ENCODE data around the gene RBM20.

RBM20 gene

GRCh38 chr10:110672580-110672919 lies 28.4 kb downstream of the RBM20 start:
- DNase-seq (ENCODE audit: low read depth in 2 of 2), result no peak

- no peak for DNase-seq (ENCODE audit: low read depth in 2 of 2)
Observed at GRCh38 chr10:110676016-110676415, 31.9 kb downstream of the RBM20 start.

DNA sequence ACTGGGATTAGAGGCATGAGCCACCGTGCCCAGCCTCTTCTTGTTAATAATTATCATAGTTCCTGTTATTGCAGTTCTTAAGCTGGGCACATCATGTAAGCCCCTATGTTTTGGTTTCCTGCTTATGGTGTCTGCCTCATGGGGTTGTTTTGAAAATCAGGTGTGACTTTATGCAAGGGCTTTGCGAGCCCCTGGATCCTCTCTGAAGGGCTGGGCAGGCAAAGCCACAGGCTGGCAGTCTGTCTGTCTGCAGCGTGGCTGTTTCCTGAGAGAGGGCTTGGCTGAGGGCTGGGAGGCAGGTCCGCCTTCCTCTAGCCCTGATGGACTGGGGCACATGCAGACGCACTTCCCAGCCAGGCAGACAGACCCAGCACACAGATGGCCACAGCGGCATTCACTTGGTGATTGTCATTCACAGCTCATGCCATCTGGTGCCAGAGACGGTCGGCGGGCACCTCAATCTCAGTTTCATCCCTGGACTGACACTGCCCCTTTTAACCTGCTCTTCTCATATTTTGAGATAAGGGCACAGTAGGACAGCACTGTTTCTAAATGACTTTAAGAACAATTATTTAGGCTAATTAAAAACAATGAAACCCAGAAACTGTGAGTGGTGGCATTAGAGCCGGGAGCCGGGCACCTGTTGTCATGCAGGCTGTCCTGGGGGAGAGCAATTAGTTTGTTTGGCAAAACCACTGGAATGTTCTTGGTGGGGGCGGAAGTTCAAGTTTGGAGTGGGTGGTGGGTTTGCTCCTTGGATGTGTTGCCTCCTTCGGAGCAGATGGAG lies 35.5 kb downstream of the RBM20 start:
- no peak for DNase-seq (ENCODE audit: low read depth in 2 of 2)

DNA sequence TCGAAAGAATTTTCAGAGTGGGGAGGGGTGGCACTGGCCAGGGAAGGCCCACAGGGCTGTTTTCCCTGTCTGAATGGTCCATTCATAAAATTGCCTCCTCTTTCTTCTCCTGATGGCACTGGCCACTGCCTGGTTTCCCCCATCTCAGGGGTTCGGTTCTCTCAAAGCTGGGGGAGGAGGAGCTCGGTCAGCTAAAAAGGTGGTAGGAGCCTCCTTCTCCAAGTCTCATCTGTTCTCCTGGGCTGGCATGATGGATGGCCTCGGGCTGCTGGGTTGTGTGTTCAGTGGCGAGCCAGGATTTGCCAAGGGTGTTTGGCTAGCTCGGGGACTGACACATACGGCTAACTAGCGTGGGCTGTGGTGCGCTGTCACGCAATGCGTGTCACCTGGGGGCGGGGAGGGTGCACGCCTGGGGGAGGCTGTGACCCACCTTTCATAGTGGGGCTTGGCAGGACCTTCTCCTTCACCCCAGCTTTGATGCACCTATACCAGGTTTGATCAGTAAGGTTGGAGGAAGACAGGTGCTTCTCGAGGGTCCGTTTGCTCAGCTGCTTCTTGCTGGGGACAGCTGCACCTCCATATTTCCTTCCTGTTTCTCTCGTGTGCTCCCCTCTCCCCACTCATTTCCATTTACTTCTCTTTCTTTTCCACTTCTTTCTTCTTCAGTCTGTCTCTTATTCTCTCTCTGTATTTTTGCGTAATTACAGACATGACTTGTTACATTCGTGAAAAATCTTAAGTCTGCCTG lies 36.3 kb downstream of the RBM20 start:
- no peak for DNase-seq (ENCODE audit: low read depth in 2 of 2)

GRCh38 chr10:110681023-110681681 lies 37.0 kb downstream of the RBM20 start:
- DNase-seq (ENCODE audit: low read depth in 2 of 2), result no peak

DNA sequence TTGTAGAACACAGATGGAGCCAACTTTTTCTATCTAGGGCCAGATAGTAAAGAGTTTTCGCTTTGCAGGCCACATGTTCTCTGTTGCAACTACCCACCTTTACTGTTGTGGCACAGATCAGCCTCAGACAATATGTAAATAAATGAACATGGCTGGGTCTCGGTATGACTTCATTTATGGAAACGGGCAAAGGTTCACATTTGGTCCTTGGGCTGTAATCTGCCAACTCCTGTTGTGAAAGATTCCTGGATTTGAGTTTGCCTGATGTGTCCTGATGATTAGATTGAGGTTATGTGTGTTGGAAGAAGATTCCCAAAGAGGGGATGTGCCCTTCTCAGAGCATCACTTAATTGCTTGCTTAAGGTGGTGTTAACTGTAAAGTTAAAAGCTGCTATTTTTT lies 38.2 kb downstream of the RBM20 start:
- no peak for DNase-seq (ENCODE audit: low read depth in 2 of 2)

DNA sequence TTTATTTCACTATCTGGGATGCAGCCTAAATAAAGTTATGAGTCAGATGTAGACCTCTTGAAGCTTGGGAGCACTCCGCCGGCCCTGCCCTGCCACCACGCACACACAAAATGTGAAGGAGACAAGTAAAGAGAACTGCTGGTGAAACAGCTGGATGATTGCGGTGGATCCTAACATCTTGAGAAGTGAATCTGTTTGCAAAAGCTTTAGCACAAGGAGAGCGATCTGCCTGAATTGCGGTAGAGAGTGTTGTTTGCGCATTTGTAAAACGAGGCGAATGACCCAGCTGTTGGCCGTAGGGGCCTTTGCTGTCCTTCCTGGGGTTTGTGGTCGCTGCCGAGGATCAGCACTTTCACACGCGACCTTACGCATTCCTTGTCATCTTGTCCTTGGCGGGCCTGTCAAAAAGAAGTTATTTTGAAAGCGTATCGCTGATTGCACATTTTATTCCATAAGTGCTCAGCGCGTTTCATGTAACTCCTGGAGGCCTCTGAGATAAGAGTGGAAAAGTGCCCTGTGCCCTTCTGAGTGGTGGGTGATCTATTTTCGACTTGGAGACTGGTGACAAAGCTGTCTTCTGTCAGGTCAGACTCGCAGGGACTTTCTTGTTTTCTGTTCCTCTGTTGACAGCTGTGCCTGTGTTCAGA lies 40.8 kb downstream of the RBM20 start:
- DNase-seq (ENCODE audit: low read depth in 2 of 2), result no peak

GRCh38 chr10:110686047-110686446 lies 41.9 kb downstream of the RBM20 start:
- DNase-seq (ENCODE audit: low read depth in 2 of 2), result no peak

DNA sequence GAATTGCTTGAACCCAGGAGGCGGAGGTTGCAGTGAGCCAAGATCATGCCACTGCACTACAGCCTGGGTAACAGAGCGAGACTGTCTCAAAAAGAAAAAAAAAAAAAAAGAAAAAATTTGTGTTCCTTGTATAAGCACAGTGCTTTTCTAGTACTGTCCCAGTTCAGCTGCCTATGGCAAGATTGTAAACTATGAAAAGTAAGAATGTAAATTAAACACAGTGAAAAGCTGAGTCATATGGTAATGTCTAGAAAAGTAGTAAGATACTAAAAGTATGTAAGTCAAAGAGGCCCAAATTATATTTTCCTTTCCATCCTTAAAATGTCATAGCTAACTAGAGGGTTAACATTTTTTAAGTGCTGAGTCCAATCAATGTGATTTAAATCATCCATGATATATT lies 42.8 kb downstream of the RBM20 start:
- no peak for DNase-seq (ENCODE audit: low read depth in 2 of 2)

DNA sequence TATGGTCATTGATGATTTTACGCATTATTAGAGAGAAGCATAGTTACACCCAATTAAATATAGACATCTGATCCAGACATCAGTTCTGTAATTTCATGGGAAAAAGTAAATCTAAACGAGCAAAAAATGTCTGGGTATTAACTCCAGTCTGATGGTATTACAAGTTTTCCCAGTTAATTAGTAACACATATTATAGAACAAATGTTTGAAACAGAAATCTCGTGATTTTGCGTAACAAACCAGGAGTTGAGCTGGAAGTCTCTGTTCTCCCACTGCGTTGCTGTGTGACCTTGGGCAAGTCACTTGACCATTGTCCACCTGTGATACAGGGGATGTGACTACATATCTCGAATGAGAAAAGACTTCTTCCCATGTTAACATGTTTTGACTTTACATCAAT lies 43.3 kb downstream of the RBM20 start:
- DNase-seq (ENCODE audit: low read depth in 2 of 2), result no peak

DNA sequence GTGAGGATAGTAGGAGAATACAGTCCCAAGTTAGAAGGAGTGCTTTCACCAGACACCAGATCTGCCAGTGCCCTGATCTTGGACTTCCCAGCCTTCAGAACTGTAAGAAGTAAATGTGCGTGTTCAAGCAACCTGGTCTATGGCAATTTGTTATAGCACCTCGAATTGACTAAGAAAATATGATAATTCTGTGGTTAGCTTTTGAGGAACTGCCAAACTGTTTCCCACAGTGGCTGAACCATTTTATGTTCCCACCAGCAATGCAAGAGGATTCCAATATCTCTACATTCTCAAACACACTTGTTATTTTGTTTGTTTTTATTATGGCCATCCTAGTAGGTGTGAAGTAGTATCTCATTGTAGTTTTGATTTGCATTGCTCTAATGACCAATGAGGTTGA lies 47.0 kb downstream of the RBM20 start:
- DNase-seq (ENCODE audit: low read depth in 2 of 2), result no peak

DNA sequence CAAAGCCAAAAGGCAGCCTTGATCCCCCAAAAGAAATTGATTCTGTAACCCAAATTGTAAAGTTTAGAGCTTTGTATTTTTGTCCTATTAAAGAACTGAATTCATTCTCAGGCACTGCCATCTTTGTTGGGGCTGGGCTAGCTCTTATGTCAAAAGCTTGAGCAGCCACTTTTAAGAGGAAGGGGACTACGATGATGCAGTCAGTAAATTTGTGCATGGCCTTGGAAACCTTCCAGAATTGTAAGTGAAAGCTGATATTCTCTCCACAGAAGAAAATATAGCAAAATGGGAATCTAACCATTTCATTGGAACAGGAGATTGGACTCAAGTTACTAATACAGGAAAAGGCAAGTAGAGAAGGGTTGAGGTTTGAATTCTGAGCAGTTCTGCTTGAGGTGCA lies 50.1 kb downstream of the RBM20 start:
- no peak for DNase-seq (ENCODE audit: low read depth in 2 of 2)

GRCh38 chr10:110694820-110695538 lies 50.8 kb downstream of the RBM20 start:
- no peak for DNase-seq (ENCODE audit: low read depth in 2 of 2)

- DNase-seq (ENCODE audit: low read depth in 2 of 2), result no peak
Observed at GRCh38 chr10:110695539-110695886, 51.4 kb downstream of the RBM20 start.

DNA sequence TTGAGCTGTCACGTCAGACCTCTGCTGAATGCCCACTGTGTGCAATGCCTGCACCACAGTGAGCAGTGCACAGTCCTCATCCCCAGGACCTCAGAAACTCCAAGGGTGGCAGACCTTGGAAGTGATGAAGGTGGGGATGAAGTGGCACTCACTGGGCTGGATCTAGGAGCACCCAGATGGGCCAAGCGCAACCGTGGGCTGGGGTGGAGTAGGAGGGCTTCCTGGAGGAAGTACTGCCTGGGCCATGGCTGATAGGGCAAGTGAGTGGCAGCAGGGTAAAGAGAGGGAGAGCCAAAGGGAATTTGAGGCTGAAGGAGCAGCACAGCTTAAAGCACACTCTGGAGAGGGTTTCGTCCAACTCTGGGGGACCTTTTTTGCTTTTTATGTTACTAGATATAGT lies 52.3 kb downstream of the RBM20 start:
- no peak for DNase-seq (ENCODE audit: low read depth in 2 of 2)

DNA sequence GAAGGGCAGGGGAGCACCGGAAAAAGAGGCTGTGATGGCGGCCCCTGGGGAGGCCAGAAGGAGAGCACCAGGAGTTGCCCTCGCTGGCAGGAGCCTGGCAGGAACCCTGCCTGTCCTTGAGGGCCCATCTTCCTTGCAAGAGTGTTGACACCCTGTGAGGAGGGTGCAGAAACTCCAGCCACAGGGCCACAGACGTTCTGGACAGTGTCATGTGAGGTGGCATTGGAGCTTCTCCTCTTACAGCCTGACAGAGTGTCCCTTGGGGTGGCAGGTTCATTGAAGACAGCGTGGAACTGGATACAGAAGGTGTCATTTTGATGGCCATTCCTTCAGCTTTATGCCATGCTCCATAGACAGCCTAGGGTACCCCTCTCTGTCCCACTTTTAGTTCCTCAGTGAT lies 54.2 kb downstream of the RBM20 start:
- DNase-seq (ENCODE audit: low read depth in 2 of 2), result no peak

DNA sequence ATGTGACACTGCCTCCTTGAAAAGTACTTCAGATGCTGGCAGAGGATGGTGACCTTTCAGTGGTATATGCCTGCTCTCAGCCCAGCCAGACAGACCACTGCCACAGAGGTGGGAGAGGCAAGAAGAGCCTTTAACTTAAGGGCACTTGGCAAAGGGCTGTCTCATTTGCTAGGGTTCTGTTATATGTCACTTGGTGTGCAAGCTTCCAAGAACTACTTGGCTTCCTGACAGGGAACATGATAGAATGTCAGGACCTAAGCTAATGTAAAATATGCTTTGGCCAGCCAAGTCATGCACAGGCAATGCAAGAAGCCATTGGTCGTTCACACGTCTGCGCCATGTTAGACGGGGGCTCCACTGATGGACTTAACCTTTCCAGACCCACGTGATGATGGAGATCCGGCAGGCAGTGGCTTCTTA lies 54.7 kb downstream of the RBM20 start:
- no peak for DNase-seq (ENCODE audit: low read depth in 2 of 2)

DNA sequence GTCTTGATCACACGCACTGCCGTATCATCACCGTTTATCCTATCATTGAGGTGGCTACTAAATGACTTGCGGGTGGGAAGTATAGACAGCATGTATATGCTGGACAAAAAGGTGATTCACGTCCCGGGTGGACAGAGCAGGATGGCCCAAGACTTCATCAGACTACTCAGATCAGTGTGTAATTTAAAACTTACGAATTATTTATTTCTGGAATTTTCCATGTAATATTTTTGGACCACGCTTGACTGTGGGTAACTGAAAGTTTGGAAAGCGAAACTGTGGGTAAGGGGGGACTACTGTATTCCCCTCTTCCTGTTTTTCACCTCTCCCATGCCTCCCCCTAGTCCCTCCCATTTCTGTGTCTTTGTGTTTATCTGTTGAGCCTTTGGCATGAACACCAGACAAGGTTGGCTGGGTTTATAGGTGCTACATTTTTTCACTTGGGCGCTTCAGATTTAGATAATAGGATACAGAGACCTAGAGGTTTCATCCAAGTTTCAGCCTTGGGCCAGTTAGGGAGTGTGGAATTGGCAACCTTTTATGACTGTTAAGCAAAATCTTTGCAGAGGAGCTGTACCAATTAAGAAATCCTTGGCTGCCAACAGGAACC lies 55.8 kb downstream of the RBM20 start:
- no peak for DNase-seq (ENCODE audit: low read depth in 2 of 2)

DNA sequence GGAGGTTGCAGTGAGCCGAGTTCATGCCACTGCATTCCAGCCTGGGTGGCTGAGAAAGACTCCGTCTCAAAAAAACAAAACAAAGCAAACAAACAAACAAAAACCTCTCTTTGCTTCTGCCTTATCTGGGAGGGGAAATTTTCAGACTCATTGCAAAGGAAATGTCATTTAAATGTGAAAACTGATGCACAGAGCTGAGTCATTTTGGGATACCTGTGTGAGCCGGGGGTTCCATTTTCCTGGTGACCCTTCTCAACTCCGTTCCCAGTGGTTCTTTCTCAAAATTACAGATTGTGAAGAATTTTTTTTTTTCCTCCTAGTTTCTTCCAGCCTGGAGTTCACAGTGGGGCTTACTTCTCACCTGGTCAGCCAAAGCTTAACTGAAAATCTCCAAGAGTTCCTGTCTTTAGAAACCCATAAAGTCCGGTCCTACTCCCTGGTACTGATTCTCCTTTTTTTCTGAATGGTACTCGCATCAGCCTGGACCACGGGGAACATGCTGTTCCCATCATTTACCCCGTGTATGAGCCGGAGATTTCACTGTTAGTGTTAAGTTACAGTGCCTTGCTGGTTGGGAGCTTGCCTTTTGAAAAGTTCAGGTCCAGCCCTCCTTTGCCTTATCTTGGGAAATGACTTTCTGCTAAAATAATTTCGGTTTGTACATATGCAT lies 56.9 kb downstream of the RBM20 start:
- DNase-seq (ENCODE audit: low read depth in 2 of 2), result no peak

- DNase-seq (ENCODE audit: low read depth in 2 of 2), result no peak
Observed at GRCh38 chr10:110701617-110701971, 57.5 kb downstream of the RBM20 start.

DNA sequence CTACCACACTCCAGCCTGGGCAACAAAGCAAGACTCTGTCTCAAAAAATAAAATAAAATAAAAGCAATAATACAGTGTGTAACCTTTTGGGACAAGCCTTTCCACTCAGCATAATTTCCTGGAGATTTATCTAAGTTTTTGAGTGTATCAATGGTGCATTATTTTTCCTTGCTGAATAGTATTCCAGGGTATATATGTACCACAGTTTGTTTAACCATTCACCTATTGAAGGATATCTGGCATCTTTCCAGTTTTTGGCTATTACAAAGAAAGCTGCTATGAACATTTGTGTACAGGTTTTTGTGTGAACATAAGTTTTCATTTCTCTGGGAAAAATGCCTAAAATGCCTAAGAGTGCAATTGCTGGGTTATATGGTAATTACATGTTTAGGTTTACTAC lies 59.9 kb downstream of the RBM20 start:
- no peak for DNase-seq (ENCODE audit: low read depth in 2 of 2)
